ENCODE measurements around the gene C5AR1.
"Not testable (repeated sequence)": the region's sequence is repeated elsewhere in the genome, so short reads cannot be mapped to it uniquely, and the experiment has no call there.

Gene C5AR1

DNA sequence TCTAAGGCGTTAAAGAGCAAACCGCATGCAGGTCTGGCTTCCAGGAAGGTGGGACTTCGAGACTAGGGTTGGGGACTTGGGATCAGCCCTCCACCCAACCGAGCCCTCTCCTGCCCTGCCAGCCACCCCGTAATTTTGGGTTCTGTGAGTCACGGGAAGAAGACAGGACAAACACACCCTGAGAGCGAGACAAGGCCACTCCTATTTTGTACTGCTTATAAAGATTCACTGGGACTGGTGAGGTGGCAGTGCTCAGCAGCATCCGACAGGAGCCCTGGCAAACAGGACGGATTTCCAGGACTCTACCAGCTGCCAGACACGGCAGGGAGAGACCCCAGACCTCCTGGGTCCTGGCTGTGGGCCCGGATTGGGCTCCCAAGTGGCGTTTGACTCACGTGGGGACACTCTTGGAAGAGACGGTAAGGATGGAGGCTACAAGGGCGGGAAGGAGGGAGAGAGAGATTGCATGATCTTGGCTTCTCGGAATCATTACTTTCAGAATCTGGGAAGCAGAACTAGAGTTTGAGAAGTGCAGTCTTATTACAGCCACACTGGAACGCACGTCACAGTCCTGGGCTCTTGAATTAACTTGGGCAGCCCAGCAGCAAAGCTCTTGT lies 22.4 kb downstream of the C5AR1 start, which contains the start of gene C5AR2:
C5AR2 (plus strand) TSS at position 245 of the 617 bp plus-strand sequence. CDS start 8,625 bp downstream, outside the sequence.
- DNase-seq = peak; percentile 26

- DNase-seq = not testable (repeated sequence)
These were observed 27.4 kb downstream of the C5AR1 start for GRCh38 chr19:47336765-47337718.

DNA sequence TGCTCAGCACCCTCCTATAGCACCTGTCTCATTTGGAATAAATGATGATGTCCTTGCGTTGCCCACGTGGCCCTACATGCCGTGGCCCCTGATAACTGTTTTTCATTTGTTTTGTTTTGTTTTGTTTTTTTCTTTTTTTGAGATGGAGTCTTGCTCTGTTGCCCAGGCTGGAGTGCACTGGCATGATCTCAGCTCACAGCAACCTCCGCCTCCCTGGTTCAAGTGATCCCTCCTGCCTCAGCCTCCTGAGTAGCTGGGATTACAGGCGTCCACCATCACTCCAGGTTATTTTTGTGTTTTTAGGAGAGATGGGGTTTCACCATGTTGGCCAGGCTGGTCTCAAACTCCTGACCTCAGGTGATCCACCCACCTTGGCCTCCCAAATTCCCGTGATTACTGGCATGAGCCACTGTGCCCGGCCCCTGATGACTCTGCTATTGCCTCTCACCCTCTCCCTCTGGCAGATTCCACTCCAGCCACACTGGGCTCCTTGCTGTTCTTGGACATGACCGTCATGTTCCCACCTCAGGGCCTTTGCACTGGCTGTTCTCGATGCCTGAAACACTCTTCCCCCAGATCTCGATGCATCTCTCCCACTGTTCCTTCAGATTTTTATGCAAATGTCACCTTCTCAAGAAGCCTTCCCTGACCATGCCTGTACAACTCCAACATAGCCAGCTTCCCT lies 29.7 kb downstream of the C5AR1 start:
- no peak for DNase-seq

GRCh38 chr19:47340477-47341208 lies 31.0 kb downstream of the C5AR1 start:
- DNase-seq = no peak

GRCh38 chr19:47341734-47342133 lies 32.1 kb downstream of the C5AR1 start:
- DNase-seq = no peak

- DNase-seq = no peak
These were observed 33.6 kb downstream of the C5AR1 start for GRCh38 chr19:47343194-47343802.

GRCh38 chr19:47344425-47344824 lies 34.8 kb downstream of the C5AR1 start:
- no peak for DNase-seq

GRCh38 chr19:47346024-47346423 lies 36.4 kb downstream of the C5AR1 start:
- not testable (repeated sequence) for DNase-seq

DNA sequence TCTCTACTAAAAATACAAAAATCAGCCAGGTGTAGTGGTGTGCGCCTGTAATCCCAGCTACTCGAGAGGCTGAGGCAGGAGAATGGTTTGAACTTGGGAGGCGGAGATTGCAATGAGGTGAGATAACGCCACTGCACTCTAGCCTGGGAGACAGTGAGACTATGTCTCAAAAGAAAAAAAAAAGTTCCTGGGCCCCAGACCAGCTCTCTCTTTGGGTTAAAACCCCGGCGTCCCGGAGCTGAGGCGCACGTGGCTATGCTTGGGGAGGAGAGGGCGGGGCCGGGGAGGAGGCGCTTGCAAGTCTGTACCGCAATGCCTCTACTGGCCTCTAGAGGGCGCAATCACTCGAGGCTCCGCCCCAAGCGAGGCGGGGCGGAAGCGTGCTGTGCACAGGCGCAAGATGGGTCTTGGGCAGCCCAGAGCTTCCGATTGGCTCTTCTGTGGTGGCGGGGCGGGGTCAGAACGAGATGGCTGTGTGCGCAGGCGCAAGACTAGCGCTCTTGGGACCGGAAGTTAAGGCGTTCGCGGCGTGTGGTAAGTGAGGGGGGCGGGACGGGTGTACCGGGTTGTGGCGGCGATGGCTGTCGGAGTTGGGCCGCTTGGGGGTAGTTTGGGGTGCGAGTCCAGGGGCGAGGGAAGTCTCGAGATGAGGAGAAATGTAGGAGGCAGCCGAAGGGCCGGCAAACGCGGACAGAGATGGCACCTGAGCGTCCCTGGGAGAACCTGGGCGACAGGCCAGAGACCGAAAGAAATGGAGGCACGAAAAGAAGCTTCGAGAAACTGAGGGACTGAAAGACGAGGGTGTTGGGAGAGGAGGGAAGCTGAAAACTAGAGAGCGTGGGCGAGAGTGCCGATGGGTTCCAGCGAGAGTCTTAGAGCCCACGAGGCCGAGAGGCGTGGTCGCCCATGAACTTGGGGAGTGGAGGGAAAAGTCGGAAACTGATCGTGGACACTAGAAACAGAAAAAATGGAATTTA lies 39.4 kb downstream of the C5AR1 start, which contains the start of gene DHX34:
DHX34 (plus strand) TSS at position 497 of the 977 bp plus-strand sequence. CDS start 3,716 bp downstream, outside the sequence.
- peak; percentile 98 for DNase-seq

DNA sequence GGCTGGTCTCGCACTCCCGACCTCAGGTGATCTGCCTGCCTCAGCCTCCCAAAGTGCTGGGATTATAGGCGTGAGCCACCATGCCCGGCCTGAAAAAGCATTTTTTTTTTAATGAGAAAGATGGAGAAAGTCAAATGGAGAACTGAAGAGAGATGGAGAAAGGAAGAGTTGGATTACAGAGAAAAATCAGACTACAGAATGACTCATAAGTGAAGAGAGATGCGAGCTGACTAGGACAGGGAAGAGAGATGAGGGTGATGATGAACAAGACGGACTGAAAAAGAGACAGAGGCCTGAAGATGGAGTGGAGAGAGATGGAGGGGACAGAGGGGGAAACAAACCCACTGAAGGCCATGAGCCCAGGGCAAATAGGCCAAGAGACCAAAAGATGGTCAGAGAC lies 41.0 kb downstream of the C5AR1 start:
- DNase-seq = no peak

DNA sequence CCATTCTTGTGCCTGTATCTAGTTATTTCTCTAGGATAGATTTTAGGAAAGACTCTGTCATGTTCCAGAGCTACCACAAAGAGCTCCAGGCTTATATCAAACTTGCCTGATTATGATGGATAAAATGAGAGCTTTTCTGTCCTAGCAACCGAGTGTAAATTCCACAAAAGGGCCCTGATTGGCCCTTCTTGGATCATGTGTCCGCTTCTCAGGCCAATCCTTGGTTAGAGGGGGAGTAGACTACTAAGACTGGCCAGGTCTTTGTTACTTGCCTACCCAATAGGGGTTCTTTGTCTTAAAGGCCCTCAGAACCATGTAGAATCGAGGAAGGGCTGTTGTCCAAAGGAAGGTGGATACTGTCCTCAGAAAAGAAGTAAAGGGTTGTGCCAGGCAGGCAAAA lies 41.9 kb downstream of the C5AR1 start:
- peak; percentile 34 for DNase-seq

GRCh38 chr19:47352095-47352494 lies 42.4 kb downstream of the C5AR1 start:
- DNase-seq = no peak

- no peak for DNase-seq
These were observed 43.6 kb downstream of the C5AR1 start for GRCh38 chr19:47353307-47353712.

- DNase-seq = no peak
These were observed 47.2 kb downstream of the C5AR1 start for GRCh38 chr19:47356900-47357299.

DNA sequence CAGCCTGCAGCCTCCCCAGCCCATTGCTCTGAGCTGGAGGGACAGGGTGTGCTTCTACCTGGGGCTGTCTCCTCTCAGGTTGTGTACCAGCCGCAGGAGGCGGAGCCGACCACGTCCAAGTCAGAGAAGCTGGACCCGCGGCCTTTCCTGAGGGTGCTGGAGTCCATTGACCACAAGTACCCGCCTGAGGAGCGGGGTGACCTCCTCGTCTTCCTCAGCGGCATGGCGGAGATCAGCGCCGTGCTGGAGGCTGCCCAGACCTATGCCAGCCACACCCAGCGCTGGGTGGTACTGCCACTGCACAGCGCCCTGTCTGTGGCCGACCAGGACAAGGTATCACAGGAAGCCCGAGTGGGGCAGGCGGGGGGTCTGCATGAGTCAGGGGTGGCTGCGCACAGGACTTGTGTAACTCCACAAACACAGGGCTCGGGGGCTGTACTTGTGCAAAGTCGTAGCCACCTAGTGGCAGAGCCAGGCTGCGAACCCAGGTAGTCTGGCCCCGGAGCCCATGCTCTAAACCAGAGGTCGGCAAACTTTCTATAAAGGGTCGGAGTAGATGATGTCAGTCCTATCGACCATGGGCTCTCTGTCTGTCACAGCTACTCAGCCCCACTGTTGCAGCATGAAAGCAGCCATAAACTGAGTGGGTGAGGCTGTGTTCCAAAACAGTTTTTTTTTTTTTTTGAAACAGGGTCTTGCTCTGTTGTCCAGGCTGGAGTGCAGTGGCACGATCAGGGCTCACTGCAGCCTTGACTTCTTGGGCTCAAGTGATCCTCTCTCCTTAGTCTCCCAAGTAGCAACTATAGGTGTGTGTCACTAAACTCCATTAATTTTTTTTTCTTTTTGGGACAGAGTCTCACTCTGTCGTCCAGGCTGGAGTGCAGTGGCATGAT lies 48.4 kb downstream of the C5AR1 start:
- DNase-seq = no peak

DNA sequence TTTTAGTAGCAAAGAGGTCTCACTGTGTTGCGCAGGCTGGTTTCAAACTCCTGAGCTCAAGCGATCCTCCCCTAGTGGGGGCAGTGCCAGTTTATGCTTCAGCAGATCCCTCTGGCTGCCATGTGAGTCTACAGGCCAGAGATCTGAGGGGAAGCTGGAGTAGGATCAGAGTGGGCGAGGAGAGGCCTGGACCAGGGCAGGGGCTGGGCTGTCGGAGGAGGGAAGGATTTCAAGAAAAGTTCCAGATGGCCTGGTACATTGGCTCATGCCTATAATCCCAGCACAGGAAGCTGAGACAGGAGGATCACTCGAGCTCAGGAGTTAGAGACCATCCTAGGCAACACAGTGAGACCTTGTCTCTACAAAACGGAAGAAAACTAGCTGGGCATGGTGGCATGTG lies 49.3 kb downstream of the C5AR1 start:
- no peak for DNase-seq

DNA sequence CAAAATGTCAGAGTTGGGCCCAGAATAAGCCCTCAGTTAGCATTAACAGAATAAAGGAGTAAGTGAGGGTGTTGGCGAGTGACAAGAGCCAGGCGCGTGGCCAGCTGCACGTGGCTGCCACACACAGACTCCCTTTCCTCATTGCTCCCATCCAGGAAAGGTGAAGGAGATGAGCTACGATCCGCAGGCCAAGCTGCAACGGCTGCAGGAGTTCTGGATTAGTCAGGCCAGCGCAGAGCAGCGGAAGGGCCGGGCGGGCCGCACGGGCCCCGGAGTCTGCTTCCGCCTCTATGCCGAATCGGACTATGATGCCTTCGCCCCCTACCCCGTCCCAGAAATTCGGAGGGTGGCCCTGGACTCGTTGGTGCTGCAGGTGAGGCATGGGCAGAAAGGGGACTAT lies 52.7 kb downstream of the C5AR1 start:
- no peak for DNase-seq

- peak; percentile 19 for DNase-seq
These were observed 54.3 kb downstream of the C5AR1 start for GRCh38 chr19:47363758-47364531.

GRCh38 chr19:47365455-47365854 lies 55.8 kb downstream of the C5AR1 start:
- DNase-seq = not testable (repeated sequence)
